RWPE1 (cell line): Measurements from ENCODE around the gene SRPRA.
A peak's percentile ranks its signal among the peaks of the same experiment; 100 is the strongest.
"Not testable (repeated sequence)": the region's sequence is repeated elsewhere in the genome, so short reads cannot be mapped to it uniquely, and the experiment has no call there.

Experiments
- CTCF ChIA-PET: fragments of 350-600 bp; sonication (Branson Sonifier 250); formaldehyde crosslinking; extraction: SDS; loops from one replicate; lab custom pipeline; 2021; lab: Yijun Ruan, JAX
- POLR2A ChIA-PET: fragments of 400-600 bp; formaldehyde crosslinking; extraction: SDS; loops from one replicate; lab custom pipeline; 2020; ENCODE audit warnings: antibody characterized with exemption; ENCODE audit not compliant: low non-redundant PET; lab: Yijun Ruan, JAX
- DNase-seq: peaks from one replicate; pipeline ENCODE4 v3.0.0; 2012; ENCODE audit warnings: low spot score
- H3K27ac ChIP-seq: fragments of 450-650 bp; 2 replicates; pipeline ENCODE4 v1.5.1; 2017
- CTCF ChIP-seq: fragments of 450-650 bp; conservative IDR thresholded peaks from 2 replicates; pipeline ENCODE4 v1.5.1; 2017; ENCODE audit warnings: low read depth, mild to moderate bottlenecking

The SRPRA gene

GRCh38 chr11:126311401-126312291 lies 43.0 kb upstream of the SRPRA start:
- POLR2A ChIA-PET = no interaction called here

GRCh38 chr11:126310992-126311310 lies 42.3 kb upstream of the SRPRA start:
- TF ChIP-seq CTCF = no peak
- no peak for DNase-seq
- H3K27ac ChIP-seq = peak overlapping the region; percentile 33; the same call in 1 of the 2 replicates
- CTCF ChIA-PET = interaction anchor here (0.6 to 3.0 kb wide), 8 partner anchors 43 to 260 kb away, joined by 3 to 48 read pairs (median 6); partner anchors contain the start of gene ST3GAL4
- POLR2A ChIA-PET = no interaction called here

More at GRCh38 chr11:126311401-126312291, 43.0 kb upstream of the SRPRA start:
- TF ChIP-seq CTCF = no peak
- H3K27ac ChIP-seq = peak overlapping the region; percentile 48
- CTCF ChIA-PET = interaction anchor here (0.7 to 3.0 kb wide), 6 partner anchors 45 to 259 kb away, joined by 3 to 48 read pairs (median 8); partner anchors contain the start of gene ST3GAL4
- DNase-seq = no peak

- peak; percentile 85 for TF ChIP-seq CTCF
- peak; percentile 60 for DNase-seq
- ChIA-PET POLR2A (no interaction called here), CTCF (interaction anchor here (0.6 to 3.0 kb wide), 10 partner anchors 43 to 260 kb away, joined by 3 to 48 read pairs (median 6); partner anchors contain the start of gene ST3GAL4)
- peak overlapping the region; percentile 33; the same call in 1 of the 2 replicates for H3K27ac ChIP-seq
These were observed 41.7 kb upstream of the SRPRA start for GRCh38 chr11:126310200-126310991.

- DNase-seq, H3K27ac ChIP-seq, POLR2A ChIA-PET: not testable (repeated sequence)
- CTCF ChIA-PET = interaction anchor here (3.0 kb wide), 1 partner anchor 171 kb away, joined by 48 read pairs; no protein-coding TSS in a partner anchor
These were observed 40.1 kb upstream of the SRPRA start for GRCh38 chr11:126308771-126309170.

GRCh38 chr11:126308271-126308671 lies 39.6 kb upstream of the SRPRA start:
- H3K27ac ChIP-seq = no peak overlapping the region
- ChIA-PET POLR2A (no interaction called here), CTCF (interaction anchor here (0.6 to 1.0 kb wide), 3 partner anchors 172 to 723 kb away, joined by 3 read pairs; no protein-coding TSS in a partner anchor)
- TF ChIP-seq CTCF = no peak
- DNase-seq = no peak

GRCh38 chr11:126307706-126308105 lies 39.0 kb upstream of the SRPRA start:
- DNase-seq = no peak
- TF ChIP-seq CTCF = no peak
- ChIA-PET POLR2A (no interaction called here), CTCF (interaction anchor here (0.6 to 1.0 kb wide), 4 partner anchors 30 to 722 kb away, joined by 3 to 6 read pairs (median 3); no protein-coding TSS in a partner anchor)
- H3K27ac ChIP-seq = no peak overlapping the region
